Measurements from ENCODE around the gene RHBDL1.

Gene RHBDL1

GRCh38 chr16:721765-722540 lies 46.5 kb downstream of the RHBDL1 start:
- FAIRE-seq = no peak

- FAIRE-seq = no peak
Observed at GRCh38 chr16:722835-723633, 47.6 kb downstream of the RHBDL1 start.

DNA sequence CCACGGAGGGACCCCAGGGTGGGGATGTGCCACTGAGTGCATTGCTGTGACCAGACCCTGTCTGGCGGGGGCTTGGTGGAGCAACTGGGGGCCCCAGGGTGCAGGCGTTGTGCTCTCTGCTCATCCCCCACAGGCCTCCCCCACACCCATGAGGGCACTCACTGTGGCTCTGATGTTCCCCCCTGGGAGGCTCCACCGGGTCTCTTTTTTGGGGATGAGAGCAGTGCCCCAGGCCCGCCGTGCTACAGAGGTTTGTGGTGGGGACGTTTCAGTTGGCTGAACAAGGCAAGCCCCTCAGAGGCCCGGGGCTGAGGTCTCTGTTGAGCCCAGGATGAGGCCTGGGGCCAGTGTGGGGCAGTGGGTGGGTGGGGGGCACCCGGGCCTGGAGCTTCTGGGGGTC lies 48.2 kb downstream of the RHBDL1 start:
- FAIRE-seq = no peak

- FAIRE-seq = no peak
Observed at GRCh38 chr16:724188-725040, 48.9 kb downstream of the RHBDL1 start.

GRCh38 chr16:725041-725376 lies 49.5 kb downstream of the RHBDL1 start:
- FAIRE-seq = no peak

GRCh38 chr16:725463-726187 lies 50.2 kb downstream of the RHBDL1 start:
- no peak for FAIRE-seq

- peak; percentile 28 for FAIRE-seq
Observed at GRCh38 chr16:726188-726437, 50.6 kb downstream of the RHBDL1 start.

GRCh38 chr16:726438-727290 lies 51.2 kb downstream of the RHBDL1 start, which contains the start of the genes CCDC78 and HAGHL:
Gene CCDC78, minus strand, starts transcription at chr16:726443. Its CDS starts 76 bp downstream, at chr16:726367.
Gene HAGHL, plus strand, starts transcription at chr16:727106. Its CDS starts 404 bp downstream, at chr16:727510.
- FAIRE-seq = no peak

- FAIRE-seq = no peak
Observed at GRCh38 chr16:727291-727977, 52.0 kb downstream of the RHBDL1 start.
